GM12873 (cell line): ENCODE data around the gene ITPK1.

Source experiments
- CTCF ChIP-seq: IDR thresholded peaks from 2 replicates; pipeline ENCODE4 v1.5.1; 2012; ENCODE audit warnings: low read depth, mild to moderate bottlenecking, moderate library complexity, low read length, control low read depth; ENCODE audit not compliant: insufficient read depth; ENCODE audit errors: missing control alignments

The ITPK1 gene

GRCh38 chr14:92964124-92965109 is 151.3 kb downstream of the ITPK1 start:
- TF ChIP-seq CTCF = no peak

- no peak for TF ChIP-seq CTCF
These were observed 152.2 kb downstream of the ITPK1 start for GRCh38 chr14:92963301-92964123.

GRCh38 chr14:92962831-92963095 is 153.0 kb downstream of the ITPK1 start:
- TF ChIP-seq CTCF = no peak

GRCh38 chr14:92962031-92962830 is 153.5 kb downstream of the ITPK1 start:
- TF ChIP-seq CTCF = no peak

- TF ChIP-seq CTCF = no peak
These were observed 154.2 kb downstream of the ITPK1 start for GRCh38 chr14:92961567-92961855.

- TF ChIP-seq CTCF = no peak
These were observed 154.8 kb downstream of the ITPK1 start for GRCh38 chr14:92960706-92961566.
